Astrocyte (in vitro differentiated cells and primary cell): ENCODE measurements around the gene GNA14.

Experiments used
- EZH2 ChIP-seq: IDR thresholded peaks from 2 replicates; pipeline ENCODE4 v1.6.1; 2012; ENCODE audit warnings: mild to moderate bottlenecking, low read length, inconsistent platforms; ENCODE audit not compliant: insufficient read depth
- TF ChIP-seq, protein P1 (sequence below): IDR thresholded peaks from 2 replicates; pipeline ENCODE4 v1.5.1; 2011; ENCODE audit warnings: low read depth, mild to moderate bottlenecking, inconsistent platforms, low read length, moderate library complexity; ENCODE audit not compliant: insufficient read depth

DNA sequence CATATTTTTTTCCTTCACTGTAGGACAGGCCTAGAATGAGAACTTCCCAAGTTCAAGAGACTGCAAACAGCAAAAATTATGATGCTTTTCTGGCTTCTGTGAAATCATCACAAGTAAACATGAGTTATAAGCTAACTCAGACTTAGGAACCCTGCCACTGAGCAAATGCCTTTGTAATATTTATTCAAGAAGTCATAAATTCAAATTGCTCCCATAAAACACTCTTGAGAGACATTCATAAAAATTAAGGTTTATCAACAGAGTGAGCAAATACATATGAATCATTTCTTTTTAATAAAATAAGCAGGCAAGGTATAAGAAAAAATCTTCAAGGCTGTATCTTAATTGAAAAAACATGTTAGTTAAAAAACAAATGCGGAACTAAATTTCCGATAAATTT lies 124.2 kb downstream of the GNA14 start:
- TF ChIP-seq, protein P1, sequence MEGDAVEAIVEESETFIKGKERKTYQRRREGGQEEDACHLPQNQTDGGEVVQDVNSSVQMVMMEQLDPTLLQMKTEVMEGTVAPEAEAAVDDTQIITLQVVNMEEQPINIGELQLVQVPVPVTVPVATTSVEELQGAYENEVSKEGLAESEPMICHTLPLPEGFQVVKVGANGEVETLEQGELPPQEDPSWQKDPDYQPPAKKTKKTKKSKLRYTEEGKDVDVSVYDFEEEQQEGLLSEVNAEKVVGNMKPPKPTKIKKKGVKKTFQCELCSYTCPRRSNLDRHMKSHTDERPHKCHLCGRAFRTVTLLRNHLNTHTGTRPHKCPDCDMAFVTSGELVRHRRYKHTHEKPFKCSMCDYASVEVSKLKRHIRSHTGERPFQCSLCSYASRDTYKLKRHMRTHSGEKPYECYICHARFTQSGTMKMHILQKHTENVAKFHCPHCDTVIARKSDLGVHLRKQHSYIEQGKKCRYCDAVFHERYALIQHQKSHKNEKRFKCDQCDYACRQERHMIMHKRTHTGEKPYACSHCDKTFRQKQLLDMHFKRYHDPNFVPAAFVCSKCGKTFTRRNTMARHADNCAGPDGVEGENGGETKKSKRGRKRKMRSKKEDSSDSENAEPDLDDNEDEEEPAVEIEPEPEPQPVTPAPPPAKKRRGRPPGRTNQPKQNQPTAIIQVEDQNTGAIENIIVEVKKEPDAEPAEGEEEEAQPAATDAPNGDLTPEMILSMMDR = no peak
- TF ChIP-seq EZH2 = no peak
